IPS-NIHi7 (cell line): ENCODE results near the gene GTF3A.
A peak's percentile ranks its signal among the peaks of the same experiment; 100 is the strongest.
"Not testable (repeated sequence)": the region's sequence is repeated elsewhere in the genome, so short reads cannot be mapped to it uniquely, and the experiment has no call there.

Experiments used
- DNase-seq: peaks from one replicate; pipeline ENCODE4 v3.0.0; 2012; ENCODE audit warnings: mixed read lengths; ENCODE audit errors: extremely low spot score

GTF3A gene

GRCh38 chr13:27424246-27425157 lies at the start of gene GTF3A:
TSS of gene GTF3A (plus strand) at chr13:27424619.
- DNase-seq: peak; percentile 97

- DNase-seq: peak; percentile 78
Measured at GRCh38 chr13:27374650-27375049, 49.8 kb upstream of the GTF3A start.

GRCh38 chr13:27375686-27376326 lies 48.6 kb upstream of the GTF3A start:
- DNase-seq: peak; percentile 79

- no peak for DNase-seq
Measured at GRCh38 chr13:27379126-27379525, 45.3 kb upstream of the GTF3A start.

- peak; percentile 87 for DNase-seq
Measured at GRCh38 chr13:27379694-27380641, 44.5 kb upstream of the GTF3A start.

- DNase-seq: no peak
Measured at GRCh38 chr13:27381601-27382000, 42.8 kb upstream of the GTF3A start.

GRCh38 chr13:27383104-27383921 lies 41.1 kb upstream of the GTF3A start:
- no peak for DNase-seq

GRCh38 chr13:27384285-27384684 lies 40.1 kb upstream of the GTF3A start:
- DNase-seq: no peak

GRCh38 chr13:27388241-27388640 lies 36.2 kb upstream of the GTF3A start:
- no peak for DNase-seq

- no peak for DNase-seq
Measured at GRCh38 chr13:27389891-27390290, 34.5 kb upstream of the GTF3A start.

GRCh38 chr13:27391471-27391870 lies 32.9 kb upstream of the GTF3A start:
- DNase-seq: no peak

- DNase-seq: no peak
Measured at GRCh38 chr13:27393101-27393500, 31.3 kb upstream of the GTF3A start.

GRCh38 chr13:27395007-27395510 lies 29.4 kb upstream of the GTF3A start:
- no peak for DNase-seq

GRCh38 chr13:27396252-27396846 lies 28.1 kb upstream of the GTF3A start:
- no peak for DNase-seq

GRCh38 chr13:27398360-27398759 lies 26.1 kb upstream of the GTF3A start:
- DNase-seq: no peak

GRCh38 chr13:27400405-27400804 lies 24.0 kb upstream of the GTF3A start:
- not testable (repeated sequence) for DNase-seq

- no peak for DNase-seq
Measured at GRCh38 chr13:27401210-27401609, 23.2 kb upstream of the GTF3A start.

GRCh38 chr13:27403203-27403678 lies 21.2 kb upstream of the GTF3A start:
- DNase-seq: no peak

- no peak for DNase-seq
Measured at GRCh38 chr13:27403727-27404385, 20.6 kb upstream of the GTF3A start.

GRCh38 chr13:27404680-27405079 lies 19.7 kb upstream of the GTF3A start:
- DNase-seq: no peak
